ENCODE measurements around the gene TMEM123.

TMEM123 gene

DNA sequence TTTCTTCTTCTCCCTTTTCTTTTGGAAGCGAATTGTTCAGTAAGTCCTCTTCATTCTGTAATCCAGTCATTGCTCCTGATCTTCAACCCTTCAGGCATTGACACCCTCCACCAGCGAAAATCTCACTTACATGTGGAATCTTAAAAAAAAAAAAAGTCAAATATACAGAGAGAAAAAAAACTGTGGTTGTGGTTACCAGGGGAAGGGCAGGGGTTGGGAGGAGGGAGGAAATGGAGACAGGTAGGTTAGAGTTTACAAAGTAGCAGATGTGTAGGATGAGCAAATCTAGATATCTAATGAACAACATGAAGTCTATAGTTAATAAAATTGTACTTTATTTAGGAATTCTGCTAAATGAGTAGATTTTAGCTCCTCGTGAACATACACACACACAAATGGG, 17.7 kb upstream of the TMEM123 start:
- no peak for DNase-seq

DNA sequence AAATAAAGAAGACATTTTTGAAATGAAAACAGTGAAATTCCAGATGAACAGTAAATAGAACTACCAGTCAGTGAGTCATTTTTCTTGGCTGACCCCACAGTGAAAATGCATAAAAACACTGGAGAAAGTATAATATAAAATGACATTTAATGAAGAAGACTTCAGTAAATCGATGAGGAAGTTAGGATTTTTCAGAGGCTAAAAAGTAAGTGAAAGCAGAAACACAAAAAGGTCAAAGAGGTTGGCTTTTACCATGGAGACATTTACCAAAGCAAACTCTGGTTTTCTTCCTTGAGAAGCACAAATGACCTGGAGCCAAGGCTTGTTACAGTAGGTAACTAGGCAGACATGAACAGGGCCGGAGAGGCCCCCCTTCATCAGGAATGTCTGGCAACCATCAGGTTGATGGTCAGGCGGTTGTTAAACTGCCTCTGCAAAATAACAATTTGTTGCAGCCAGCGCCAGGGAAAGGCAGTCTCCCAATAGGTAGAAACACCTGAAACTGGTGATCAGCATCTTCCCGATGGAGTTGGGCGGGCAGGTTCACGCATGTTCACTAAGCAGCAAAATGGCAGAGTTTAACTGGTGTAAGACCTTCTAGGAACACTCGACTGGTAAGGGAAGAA, 16.7 kb upstream of the TMEM123 start:
- no peak for DNase-seq

DNA sequence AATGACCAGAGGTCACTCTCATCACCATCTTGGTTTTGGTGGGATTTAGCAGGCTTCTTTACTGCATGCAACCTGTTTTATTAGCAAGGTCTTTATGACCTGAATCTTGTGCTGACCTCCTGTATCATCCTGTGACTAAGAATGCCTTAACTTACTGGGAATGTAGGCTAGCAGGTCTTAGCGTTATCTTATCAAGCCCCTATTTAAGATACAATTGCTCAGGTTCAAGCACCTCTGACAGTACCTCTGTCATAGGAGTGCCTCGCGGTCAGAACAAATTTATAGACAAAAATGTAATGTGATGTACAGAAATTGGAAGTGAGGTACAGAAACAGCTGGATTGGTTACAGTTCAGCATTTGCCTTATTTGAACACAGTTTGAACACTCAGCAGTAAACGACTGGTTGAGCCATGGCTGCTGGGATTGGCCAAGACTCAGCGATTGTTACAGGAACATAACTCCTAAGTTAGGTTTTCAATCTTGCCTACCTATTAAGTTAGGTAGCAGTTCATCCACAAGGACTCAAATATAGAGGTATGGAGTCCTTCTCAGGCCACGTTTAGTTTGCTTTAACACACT, 16.1 kb upstream of the TMEM123 start:
- no peak for DNase-seq

DNA sequence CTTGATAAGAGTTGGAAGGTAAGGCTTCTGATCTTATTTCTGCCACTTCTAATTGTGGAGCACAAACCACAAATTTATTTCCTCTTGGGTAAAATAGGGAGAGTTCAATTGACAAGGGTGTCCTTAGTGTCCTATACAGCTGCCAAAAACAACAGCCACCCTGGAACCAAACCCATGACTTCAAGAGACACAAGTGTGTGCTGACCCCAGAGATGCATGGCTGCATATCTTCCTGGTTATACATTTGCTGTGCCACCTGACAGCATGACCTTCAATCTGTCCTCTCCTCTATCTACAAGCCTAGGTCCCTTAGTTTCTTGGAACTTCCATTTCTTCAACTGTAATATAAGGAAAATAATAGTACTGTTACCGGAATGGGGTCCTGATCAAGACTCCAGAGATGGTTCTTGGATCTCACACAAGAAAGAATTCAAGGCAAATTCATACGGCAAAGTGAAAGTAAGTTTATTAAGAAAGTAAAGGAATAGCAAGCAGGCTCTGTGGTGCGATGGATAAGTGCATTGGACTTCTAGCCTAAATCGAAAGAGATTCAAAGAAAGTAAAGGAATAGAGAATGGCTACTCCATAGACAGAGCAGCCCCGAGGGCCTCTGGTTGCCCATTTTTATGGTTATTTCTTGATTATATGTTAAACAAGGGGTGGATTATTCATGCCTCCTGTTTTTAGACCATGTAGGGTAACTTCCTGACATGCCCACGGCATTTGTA, 15.5 kb upstream of the TMEM123 start:
- no peak for DNase-seq

- no peak for DNase-seq
These were observed 14.6 kb upstream of the TMEM123 start for GRCh38 chr11:102467080-102467708.

GRCh38 chr11:102465696-102466095, 13.1 kb upstream of the TMEM123 start:
- DNase-seq: no peak

- DNase-seq: no peak
These were observed 12.4 kb upstream of the TMEM123 start for GRCh38 chr11:102464859-102465500.

DNA sequence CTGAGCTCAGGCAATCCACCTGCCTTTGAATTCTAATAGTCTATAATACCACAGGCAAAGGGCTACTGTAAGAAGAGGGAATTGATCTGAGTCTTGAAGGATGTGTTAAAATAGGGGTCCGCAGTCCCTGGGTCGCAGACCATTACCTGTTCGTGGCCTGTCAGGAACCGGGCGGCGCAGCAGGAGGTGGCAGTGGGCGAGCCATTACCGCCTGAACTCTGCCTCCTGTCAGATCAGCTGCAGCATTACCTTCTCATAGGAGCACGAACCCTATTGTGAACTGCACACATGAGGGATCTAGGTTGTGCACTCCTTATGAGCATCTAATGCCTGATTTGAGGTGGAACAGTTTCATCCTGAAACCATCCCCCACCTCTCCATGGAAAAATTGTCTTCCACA, 11.5 kb upstream of the TMEM123 start:
- DNase-seq: no peak

- DNase-seq: no peak
These were observed 10.0 kb upstream of the TMEM123 start for GRCh38 chr11:102462610-102463009.

GRCh38 chr11:102459393-102459792, 6.8 kb upstream of the TMEM123 start:
- no peak for DNase-seq

DNA sequence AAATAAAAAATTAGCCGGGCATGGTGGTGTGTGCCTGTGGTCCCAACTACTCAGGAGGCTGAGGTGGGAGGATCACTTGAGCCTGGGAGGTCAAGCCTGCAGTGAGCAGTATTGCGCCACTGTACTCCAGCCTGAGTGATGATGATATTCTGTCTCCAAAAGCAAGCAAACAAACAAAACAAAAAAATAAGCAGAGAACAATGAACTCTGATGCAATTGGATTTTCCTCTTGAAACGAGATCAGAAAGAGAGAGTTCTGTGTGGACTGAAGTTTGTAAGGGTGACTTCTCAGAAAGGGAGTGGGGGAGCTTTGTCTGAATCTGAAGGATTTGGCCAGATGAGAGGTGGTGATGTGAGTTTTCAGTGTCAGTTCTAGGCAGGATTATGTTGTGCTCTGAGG, 6.0 kb upstream of the TMEM123 start:
- DNase-seq: no peak

- DNase-seq: peak; percentile 10
These were observed 5.3 kb upstream of the TMEM123 start for GRCh38 chr11:102457865-102458264.

DNA sequence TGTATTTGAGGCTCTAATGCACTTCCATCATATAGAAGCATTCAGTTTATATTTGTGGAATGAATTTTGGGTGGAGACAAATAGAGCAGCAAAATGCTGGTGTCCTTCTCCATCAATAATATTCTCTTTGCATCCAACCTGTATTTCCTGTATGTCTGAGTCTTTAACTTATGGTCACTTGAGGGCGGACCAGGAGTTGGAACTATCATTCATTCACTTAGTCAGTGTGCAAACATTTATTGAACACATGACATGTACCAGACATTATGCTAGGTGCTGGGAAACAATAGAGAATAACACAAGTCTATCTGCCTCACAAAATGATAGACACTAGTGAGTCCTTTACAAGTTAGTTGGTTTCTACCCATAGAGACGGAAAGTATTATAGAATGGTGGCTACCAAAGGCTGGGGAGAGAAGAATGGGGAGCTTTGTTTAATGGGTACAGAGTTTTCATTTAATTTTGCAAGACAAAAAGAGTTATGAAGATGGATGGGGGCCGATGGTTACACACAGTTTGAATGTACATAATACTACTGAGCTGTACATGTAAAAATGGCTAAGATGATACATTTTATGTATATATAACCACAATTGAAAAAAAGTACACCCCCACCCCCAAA, 4.6 kb upstream of the TMEM123 start:
- DNase-seq: no peak

DNA sequence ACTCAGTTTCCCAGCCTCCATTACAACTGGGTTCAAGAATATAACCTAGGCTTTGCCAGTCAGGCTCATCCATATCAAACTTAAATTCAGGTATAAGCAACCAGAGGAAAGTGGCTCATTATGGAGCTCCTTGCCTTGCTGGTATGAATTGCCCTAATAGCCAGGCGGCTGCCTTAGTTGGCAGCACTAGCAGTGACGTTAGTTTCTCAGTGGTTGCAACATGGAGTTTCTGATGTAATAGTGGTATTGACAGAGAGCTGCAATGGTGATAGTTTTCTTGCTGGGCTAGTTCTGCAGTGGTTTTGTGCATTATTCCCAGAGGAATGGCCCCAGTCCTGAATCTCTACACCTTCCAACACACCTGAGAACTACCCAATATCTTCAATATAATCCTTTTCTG, 3.8 kb upstream of the TMEM123 start:
- DNase-seq: no peak

DNA sequence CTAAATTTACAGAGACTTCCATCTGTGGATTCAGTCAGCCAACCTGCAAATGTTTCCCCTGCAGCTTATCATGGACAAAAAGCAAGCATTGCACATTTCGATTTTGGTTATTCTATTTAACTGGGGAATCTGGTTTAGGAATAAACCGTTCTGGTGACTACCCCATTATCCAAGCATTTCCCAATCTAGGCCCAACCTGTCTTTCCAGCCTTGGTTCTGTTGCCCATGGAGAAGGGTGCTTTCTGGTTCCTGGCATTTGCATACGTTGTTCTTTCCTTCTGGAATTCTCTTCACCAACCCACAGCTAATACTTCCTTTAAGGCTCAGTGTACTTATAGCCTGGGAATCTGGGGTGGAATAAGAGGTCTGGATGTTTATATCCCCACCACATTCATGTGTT, 1.4 kb upstream of the TMEM123 start:
- DNase-seq: no peak

- no peak for DNase-seq
These were observed 734 bp upstream of the TMEM123 start for GRCh38 chr11:102453302-102453695.

DNA sequence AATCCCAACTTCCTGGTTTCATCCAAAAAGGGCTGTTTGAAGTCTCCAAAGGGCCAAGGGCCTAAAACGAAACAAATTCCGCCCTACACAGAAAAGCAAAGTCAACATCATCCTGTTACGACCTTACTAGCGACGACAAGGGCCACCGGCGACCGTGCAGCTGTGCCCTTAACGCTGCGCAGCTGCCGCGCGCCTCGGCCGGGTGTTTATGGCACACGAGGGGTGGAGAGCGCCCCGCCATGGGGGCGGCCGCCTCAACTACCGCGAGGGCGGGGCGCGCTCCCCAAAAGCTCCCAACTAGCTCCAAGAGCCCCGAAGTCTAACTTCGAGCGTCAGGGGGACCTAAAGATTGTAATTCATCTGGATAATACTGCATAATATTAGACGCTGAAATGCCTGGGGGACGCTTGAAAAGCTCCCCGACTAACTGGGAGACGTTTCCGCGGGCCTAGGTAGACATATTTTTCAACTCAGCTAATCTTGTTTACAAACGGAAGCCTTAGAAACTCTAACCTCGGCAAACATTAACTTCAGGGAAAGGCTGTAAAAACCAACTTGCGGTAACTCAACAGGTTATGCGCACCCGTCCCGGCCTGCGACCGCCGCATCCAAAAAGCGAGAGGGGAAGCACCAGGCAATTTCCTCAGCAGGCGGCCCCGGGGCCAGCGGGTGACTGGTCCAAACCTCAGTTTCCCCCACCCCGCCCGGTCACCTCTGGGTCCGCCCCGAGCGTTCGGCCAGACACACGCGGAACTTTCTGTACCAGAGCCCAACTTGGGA, 694 bp downstream of the TMEM123 start:
- no peak for DNase-seq

GRCh38 chr11:102451041-102451680, 1.4 kb downstream of the TMEM123 start:
- DNase-seq: no peak

DNA sequence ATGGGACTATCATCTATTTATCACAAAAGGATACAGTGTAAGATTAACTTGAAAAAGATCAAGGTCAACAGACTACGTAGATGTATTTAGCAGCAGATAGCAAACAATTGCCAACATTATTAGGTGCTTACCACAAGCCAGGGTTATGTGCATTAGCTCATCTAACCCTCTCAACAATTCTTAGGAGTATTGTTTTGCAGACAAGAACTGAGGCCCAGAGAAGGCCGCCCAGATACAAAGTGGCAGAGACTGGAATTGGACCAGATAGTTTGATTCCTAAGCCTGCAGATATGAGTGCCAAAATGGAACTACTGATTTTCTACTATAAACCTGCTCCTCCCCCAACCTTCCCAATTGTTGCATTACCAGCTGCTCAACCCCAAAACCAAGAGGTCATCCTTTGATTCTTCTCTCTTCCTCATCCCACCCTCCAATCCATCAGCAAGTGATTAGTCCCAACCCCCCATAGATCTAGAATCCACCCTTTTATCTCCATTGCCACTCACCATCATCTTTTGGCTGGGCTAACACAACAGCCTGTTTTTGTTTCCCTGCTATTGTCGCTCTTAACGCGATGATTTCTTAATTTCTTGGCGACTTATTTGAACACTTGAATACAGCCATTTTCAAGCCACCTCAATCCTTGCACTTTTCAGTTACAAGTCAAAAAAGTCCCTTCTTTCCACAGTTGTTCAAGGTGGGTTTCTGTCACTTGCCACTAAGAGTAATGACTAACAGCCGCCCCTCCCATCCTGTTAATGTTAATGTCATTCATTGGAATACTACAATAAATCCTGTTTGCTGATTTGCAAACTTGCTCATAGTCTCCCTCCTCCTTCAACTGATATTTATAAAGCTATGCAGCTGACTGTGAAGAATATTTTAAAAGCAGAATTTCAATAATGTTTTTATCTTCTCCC, 2.7 kb downstream of the TMEM123 start:
- no peak for DNase-seq

GRCh38 chr11:102448869-102449224, 3.7 kb downstream of the TMEM123 start:
- DNase-seq: no peak

Measured in NCI-H2081 treated with DMSO at 0.1 percent for 48 hours (cell line).